Measurements from ENCODE around the gene SLC23A2.

The SLC23A2 gene

DNA sequence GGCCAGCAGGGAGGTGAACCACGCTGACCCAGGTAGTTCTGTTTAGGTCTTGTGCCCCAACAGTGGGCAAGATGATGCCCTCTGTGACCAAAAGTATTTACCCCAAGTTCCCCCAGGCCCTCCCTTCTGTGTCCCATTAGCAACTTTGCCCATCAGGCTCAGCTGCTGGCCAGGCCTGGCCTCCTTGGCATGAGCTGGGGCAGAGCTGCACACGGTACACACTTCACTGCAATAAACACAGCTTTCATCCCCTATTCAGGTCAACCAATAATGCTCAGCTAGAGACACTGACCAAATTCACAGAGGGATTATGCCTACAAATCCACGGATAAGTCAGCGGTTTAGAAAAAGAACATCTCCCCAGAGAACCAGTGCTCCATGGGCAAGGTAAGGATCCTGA lies 103.7 kb downstream of the SLC23A2 start:
- Histone ChIP-seq H3K9me3 (ENCODE audit: insufficient read depth, low read depth, low read length) (no peaks in the 10 kb centered on the region), H3K27me3 (ENCODE audit: insufficient read depth, low read length) (no peaks in the 10 kb centered on the region), H3K9ac (ENCODE audit: low read depth, low read length) (no peak overlapping the region), H3K4me3 (ENCODE audit: low read length) (no peak overlapping the region), H3K4me1 (ENCODE audit: insufficient read depth, low read length) (peaks cover 7% of the 10 kb centered on the region; the same call in 1 of the 2 replicates), H3K27ac (ENCODE audit: low read depth, low read length) (no peak overlapping the region), H3K36me3 (ENCODE audit: insufficient read depth, low read length) (no peaks in the 10 kb centered on the region)
- WGBS, result 94% methylated on average over 4 of the region's 4 CpGs

DNA sequence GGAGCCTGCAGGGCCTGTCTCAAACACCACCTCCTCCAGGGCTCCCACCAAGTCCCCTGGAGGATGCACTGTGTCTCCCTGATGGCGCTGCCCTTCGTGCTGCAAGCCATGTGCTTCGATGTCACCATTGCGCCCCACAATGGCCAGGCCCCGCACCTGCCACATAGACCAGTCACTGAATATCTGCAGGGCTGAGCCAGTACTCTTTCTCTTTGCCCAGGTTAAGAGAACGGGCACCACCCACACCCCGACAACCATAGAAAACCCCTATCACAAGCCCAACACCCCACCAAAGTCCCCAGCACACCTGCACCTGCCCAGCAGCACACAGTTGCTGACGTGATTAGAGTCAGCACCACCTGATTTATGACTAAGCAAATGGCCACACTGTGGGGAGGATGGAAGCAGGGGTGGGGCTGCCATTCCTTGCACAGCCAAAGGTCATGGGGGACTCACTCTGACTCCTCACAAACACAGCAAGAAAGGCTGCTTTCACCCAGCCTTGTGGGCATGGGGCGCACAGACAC lies 104.3 kb downstream of the SLC23A2 start:
- Histone ChIP-seq H3K36me3 (ENCODE audit: insufficient read depth, low read length) (no peaks in the 10 kb centered on the region), H3K9ac (ENCODE audit: low read depth, low read length) (no peak overlapping the region), H3K27ac (ENCODE audit: low read depth, low read length) (no peak overlapping the region), H3K4me3 (ENCODE audit: low read length) (no peak overlapping the region), H3K4me1 (ENCODE audit: insufficient read depth, low read length) (peaks cover 7% of the 10 kb centered on the region; the same call in 1 of the 2 replicates), H3K27me3 (ENCODE audit: insufficient read depth, low read length) (no peaks in the 10 kb centered on the region), H3K9me3 (ENCODE audit: insufficient read depth, low read depth, low read length) (no peaks in the 10 kb centered on the region)
- WGBS, result 78% methylated on average over 9 of the region's 9 CpGs

DNA sequence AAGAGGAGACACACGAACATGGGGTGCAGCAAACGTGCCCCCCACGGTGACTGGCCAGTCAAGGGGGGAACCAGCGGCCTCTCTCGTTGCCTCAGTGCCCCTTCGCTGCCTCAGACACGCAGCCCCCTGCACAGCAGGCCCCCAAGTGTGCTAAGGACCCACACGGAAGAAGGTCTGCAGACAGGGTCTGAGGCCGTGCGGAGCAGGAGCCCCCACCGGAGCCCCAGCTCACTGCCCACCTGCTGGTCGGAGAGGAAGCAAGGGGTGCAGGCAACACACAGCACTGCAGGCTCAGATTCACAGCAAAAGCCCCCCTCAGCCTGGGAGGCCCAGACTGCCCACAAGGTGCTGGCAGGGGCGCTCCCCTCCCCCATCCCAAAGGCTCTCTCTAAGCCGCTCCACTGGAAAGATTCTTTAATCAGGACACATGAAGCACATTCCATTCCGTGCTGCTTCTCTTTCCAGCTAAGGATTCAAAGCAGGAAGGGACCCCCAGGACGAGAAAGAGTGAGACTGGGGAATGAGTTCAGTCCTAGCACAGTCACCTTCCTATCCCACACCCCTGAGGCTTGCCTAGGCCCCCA lies 105.1 kb downstream of the SLC23A2 start:
- no peaks in the 10 kb centered on the region for H3K36me3 ChIP-seq (ENCODE audit: insufficient read depth, low read length)
- peaks cover 7% of the 10 kb centered on the region; the same call in 1 of the 2 replicates for H3K4me1 ChIP-seq (ENCODE audit: insufficient read depth, low read length)
- H3K9ac ChIP-seq (ENCODE audit: low read depth, low read length), result no peak overlapping the region
- no peak overlapping the region for H3K4me3 ChIP-seq (ENCODE audit: low read length)
- 87% methylated on average over 16 of the region's 16 CpGs for WGBS
- H3K27me3 ChIP-seq (ENCODE audit: insufficient read depth, low read length), result no peaks in the 10 kb centered on the region
- no peak overlapping the region for H3K27ac ChIP-seq (ENCODE audit: low read depth, low read length)
- no peaks in the 10 kb centered on the region for H3K9me3 ChIP-seq (ENCODE audit: insufficient read depth, low read depth, low read length)

DNA sequence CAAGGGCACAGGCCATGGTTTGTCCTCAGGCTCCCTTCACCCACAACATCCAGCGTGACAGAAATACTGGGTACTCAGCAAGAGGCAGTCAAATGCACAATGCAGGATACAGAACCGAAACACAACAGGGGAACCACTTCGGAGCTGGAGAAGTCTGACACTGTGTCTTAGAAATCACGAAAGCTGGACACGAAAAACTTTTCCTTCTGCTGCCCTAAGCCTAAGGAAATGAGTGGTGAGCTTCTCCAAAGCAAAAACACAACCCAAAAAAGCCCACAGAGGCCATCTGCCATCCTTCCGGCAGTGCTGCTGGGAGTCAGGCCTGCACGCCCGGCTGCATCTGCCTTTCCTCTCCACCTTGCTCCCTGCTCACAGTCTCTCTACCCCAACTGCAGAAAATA lies 106.3 kb downstream of the SLC23A2 start:
- H3K27ac ChIP-seq (ENCODE audit: low read depth, low read length), result no peak overlapping the region
- no peaks in the 10 kb centered on the region for H3K36me3 ChIP-seq (ENCODE audit: insufficient read depth, low read length)
- WGBS, result 93% methylated on average over 8 of the region's 8 CpGs
- H3K9me3 ChIP-seq (ENCODE audit: insufficient read depth, low read depth, low read length), result no peaks in the 10 kb centered on the region
- peaks cover 7% of the 10 kb centered on the region; the same call in 1 of the 2 replicates for H3K4me1 ChIP-seq (ENCODE audit: insufficient read depth, low read length)
- no peaks in the 10 kb centered on the region for H3K27me3 ChIP-seq (ENCODE audit: insufficient read depth, low read length)
- H3K9ac ChIP-seq (ENCODE audit: low read depth, low read length), result no peak overlapping the region
- no peak overlapping the region for H3K4me3 ChIP-seq (ENCODE audit: low read length)

- H3K9me3 ChIP-seq (ENCODE audit: insufficient read depth, low read depth, low read length), result no peaks in the 10 kb centered on the region
- no peak overlapping the region for H3K9ac ChIP-seq (ENCODE audit: low read depth, low read length)
- 82% methylated on average over 3 of the region's 3 CpGs for WGBS
These were observed 106.9 kb downstream of the SLC23A2 start for GRCh38 chr20:4894409-4894808.

DNA sequence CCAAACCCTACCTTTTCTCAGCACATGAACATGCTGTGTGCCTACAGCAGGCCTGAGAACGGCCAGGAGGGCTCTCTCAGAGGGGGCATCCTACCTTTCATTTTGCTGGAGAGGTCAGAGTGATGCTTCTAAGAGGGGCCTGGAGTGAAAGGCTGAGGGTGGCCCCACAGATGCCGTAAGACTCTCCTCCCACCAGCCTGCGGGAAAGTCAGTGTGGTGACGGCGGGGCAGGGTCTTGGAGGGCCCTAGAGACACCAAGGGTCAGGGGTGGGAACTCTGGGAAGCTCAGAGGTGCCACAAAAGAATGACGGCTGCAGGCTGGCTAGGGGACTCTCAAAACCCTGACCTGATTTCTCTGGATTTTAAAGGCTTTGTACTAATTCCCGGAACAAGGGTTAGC lies 107.6 kb downstream of the SLC23A2 start:
- no peaks in the 10 kb centered on the region for H3K9me3 ChIP-seq (ENCODE audit: insufficient read depth, low read depth, low read length)
- H3K9ac ChIP-seq (ENCODE audit: low read depth, low read length), result no peak overlapping the region
- H3K27ac ChIP-seq (ENCODE audit: low read depth, low read length), result no peak overlapping the region
- 90% methylated on average over 7 of the region's 7 CpGs for WGBS
- H3K36me3 ChIP-seq (ENCODE audit: insufficient read depth, low read length), result 0 out of 2 replicates have a peak, but pooled peaks cover 3% of the 10 kb centered on the region
- no peak overlapping the region for H3K4me3 ChIP-seq (ENCODE audit: low read length)
- H3K4me1 ChIP-seq (ENCODE audit: insufficient read depth, low read length), result peaks cover 7% of the 10 kb centered on the region; the same call in 1 of the 2 replicates
- no peaks in the 10 kb centered on the region for H3K27me3 ChIP-seq (ENCODE audit: insufficient read depth, low read length)

More at GRCh38 chr20:4894409-4894808, 106.9 kb downstream of the SLC23A2 start:
- Histone ChIP-seq H3K4me1 (ENCODE audit: insufficient read depth, low read length) (peaks cover 7% of the 10 kb centered on the region; the same call in 1 of the 2 replicates), H3K36me3 (ENCODE audit: insufficient read depth, low read length) (0 out of 2 replicates have a peak, but pooled peaks cover 3% of the 10 kb centered on the region), H3K4me3 (ENCODE audit: low read length) (no peak overlapping the region), H3K27me3 (ENCODE audit: insufficient read depth, low read length) (no peaks in the 10 kb centered on the region), H3K27ac (ENCODE audit: low read depth, low read length) (no peak overlapping the region)

GRCh38 chr20:4891997-4892396 lies 109.3 kb downstream of the SLC23A2 start:
- Histone ChIP-seq H3K27ac (ENCODE audit: low read depth, low read length) (no peak overlapping the region), H3K9ac (ENCODE audit: low read depth, low read length) (no peak overlapping the region), H3K4me1 (ENCODE audit: insufficient read depth, low read length) (peaks cover 7% of the 10 kb centered on the region; the same call in 1 of the 2 replicates), H3K9me3 (ENCODE audit: insufficient read depth, low read depth, low read length) (no peaks in the 10 kb centered on the region), H3K4me3 (ENCODE audit: low read length) (no peak overlapping the region), H3K27me3 (ENCODE audit: insufficient read depth, low read length) (no peaks in the 10 kb centered on the region), H3K36me3 (ENCODE audit: insufficient read depth, low read length) (0 out of 2 replicates have a peak, but pooled peaks cover 3% of the 10 kb centered on the region)
- WGBS, result 93% methylated on average over 6 of the region's 6 CpGs

GRCh38 chr20:4891190-4891763 lies 110.0 kb downstream of the SLC23A2 start:
- Histone ChIP-seq H3K27ac (ENCODE audit: low read depth, low read length) (no peak overlapping the region), H3K4me1 (ENCODE audit: insufficient read depth, low read length) (peaks cover under 1% of the 10 kb centered on the region; the same call in 1 of the 2 replicates), H3K9me3 (ENCODE audit: insufficient read depth, low read depth, low read length) (no peaks in the 10 kb centered on the region), H3K36me3 (ENCODE audit: insufficient read depth, low read length) (0 out of 2 replicates have a peak, but pooled peaks cover 3% of the 10 kb centered on the region), H3K9ac (ENCODE audit: low read depth, low read length) (no peak overlapping the region), H3K4me3 (ENCODE audit: low read length) (no peak overlapping the region), H3K27me3 (ENCODE audit: insufficient read depth, low read length) (no peaks in the 10 kb centered on the region)
- WGBS, result 96% methylated on average over 7 of the region's 7 CpGs

GRCh38 chr20:4889446-4889845 lies 111.9 kb downstream of the SLC23A2 start:
- Histone ChIP-seq H3K9me3 (ENCODE audit: insufficient read depth, low read depth, low read length) (no peaks in the 10 kb centered on the region), H3K4me3 (ENCODE audit: low read length) (no peak overlapping the region), H3K4me1 (ENCODE audit: insufficient read depth, low read length) (no peaks in the 10 kb centered on the region), H3K9ac (ENCODE audit: low read depth, low read length) (no peak overlapping the region), H3K36me3 (ENCODE audit: insufficient read depth, low read length) (0 out of 2 replicates have a peak, but pooled peaks cover 3% of the 10 kb centered on the region), H3K27me3 (ENCODE audit: insufficient read depth, low read length) (no peaks in the 10 kb centered on the region), H3K27ac (ENCODE audit: low read depth, low read length) (no peak overlapping the region)
- 96% methylated on average over 7 of the region's 7 CpGs for WGBS

GRCh38 chr20:4887586-4887985 lies 113.7 kb downstream of the SLC23A2 start:
- H3K4me1 ChIP-seq (ENCODE audit: insufficient read depth, low read length), result no peaks in the 10 kb centered on the region
- no peak overlapping the region for H3K4me3 ChIP-seq (ENCODE audit: low read length)
- WGBS, result 88% methylated on average over 11 of the region's 11 CpGs
- no peaks in the 10 kb centered on the region for H3K9me3 ChIP-seq (ENCODE audit: insufficient read depth, low read depth, low read length)
- no peaks in the 10 kb centered on the region for H3K27me3 ChIP-seq (ENCODE audit: insufficient read depth, low read length)
- no peak overlapping the region for H3K9ac ChIP-seq (ENCODE audit: low read depth, low read length)
- H3K27ac ChIP-seq (ENCODE audit: low read depth, low read length), result no peak overlapping the region
- 0 out of 2 replicates have a peak, but pooled peaks cover 6% of the 10 kb centered on the region for H3K36me3 ChIP-seq (ENCODE audit: insufficient read depth, low read length)

GRCh38 chr20:4886771-4887527 lies 114.4 kb downstream of the SLC23A2 start:
- Histone ChIP-seq H3K9me3 (ENCODE audit: insufficient read depth, low read depth, low read length) (no peaks in the 10 kb centered on the region), H3K4me1 (ENCODE audit: insufficient read depth, low read length) (no peaks in the 10 kb centered on the region), H3K36me3 (ENCODE audit: insufficient read depth, low read length) (0 out of 2 replicates have a peak, but pooled peaks cover 6% of the 10 kb centered on the region), H3K4me3 (ENCODE audit: low read length) (no peak overlapping the region), H3K27ac (ENCODE audit: low read depth, low read length) (no peak overlapping the region), H3K27me3 (ENCODE audit: insufficient read depth, low read length) (no peaks in the 10 kb centered on the region), H3K9ac (ENCODE audit: low read depth, low read length) (no peak overlapping the region)
- 92% methylated on average over 8 of the region's 8 CpGs for WGBS

Measured in HUES64 (cell line).